ENCODE results near the gene HOXA5. TPM values are rescaled to one million over a fixed set of nuclear protein-coding genes. Genes with fewer than 3 reads are reported as not detected.

HOXA5 gene
- total RNA-seq, 4 donors from 2014 or later, result 18.3 to 89.8 (median 31.6) TPM

- peaks cover 19% of the 10 kb centered on the region for H3K27me3 ChIP-seq
- DNase-seq, result no peak
- no peak for TF ChIP-seq EP300 (IDR thresholded peaks at IDR 0.05; ENCODE audit: low read depth)
- TF ChIP-seq, protein P1, sequence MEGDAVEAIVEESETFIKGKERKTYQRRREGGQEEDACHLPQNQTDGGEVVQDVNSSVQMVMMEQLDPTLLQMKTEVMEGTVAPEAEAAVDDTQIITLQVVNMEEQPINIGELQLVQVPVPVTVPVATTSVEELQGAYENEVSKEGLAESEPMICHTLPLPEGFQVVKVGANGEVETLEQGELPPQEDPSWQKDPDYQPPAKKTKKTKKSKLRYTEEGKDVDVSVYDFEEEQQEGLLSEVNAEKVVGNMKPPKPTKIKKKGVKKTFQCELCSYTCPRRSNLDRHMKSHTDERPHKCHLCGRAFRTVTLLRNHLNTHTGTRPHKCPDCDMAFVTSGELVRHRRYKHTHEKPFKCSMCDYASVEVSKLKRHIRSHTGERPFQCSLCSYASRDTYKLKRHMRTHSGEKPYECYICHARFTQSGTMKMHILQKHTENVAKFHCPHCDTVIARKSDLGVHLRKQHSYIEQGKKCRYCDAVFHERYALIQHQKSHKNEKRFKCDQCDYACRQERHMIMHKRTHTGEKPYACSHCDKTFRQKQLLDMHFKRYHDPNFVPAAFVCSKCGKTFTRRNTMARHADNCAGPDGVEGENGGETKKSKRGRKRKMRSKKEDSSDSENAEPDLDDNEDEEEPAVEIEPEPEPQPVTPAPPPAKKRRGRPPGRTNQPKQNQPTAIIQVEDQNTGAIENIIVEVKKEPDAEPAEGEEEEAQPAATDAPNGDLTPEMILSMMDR (IDR thresholded peaks at IDR 0.05), result no peak
- TF ChIP-seq POLR2AphosphoS5 (IDR thresholded peaks at IDR 0.05), result peak in 1 of 3 donors; percentile 0
- no peak for TF ChIP-seq POLR2A (IDR thresholded peaks at IDR 0.05)
- H3K27ac ChIP-seq, result peak overlapping the region; percentile 95 to 99 (median 98)
- no peaks in the 10 kb centered on the region for H3K36me3 ChIP-seq
- peak overlapping the region in 3 of 4 donors; percentile 2 to 77 (median 57) for H3K4me3 ChIP-seq
- H3K9me3 ChIP-seq, result no peaks in the 10 kb centered on the region
- in situ Hi-C loops (cut with MboI; ENCODE audit: low pct_ligation_motif_present in 1 of 4, low pct_unique_long_range_greater_than_20kb in 1 of 4, low sequenced_read_pairs in 3 of 4) (loop anchor here in 3 of 4 donors (10.0 kb wide), 1 partner anchor 291 kb away; no protein-coding TSS in a partner anchor), intact Hi-C loops (cut with DNase I; ENCODE audit: low total_unique reads) (loop anchor here (5.0 kb wide), 2 partner anchors 39 to 289 kb away; no protein-coding TSS in a partner anchor)
- H3K4me1 ChIP-seq, result peaks cover 0 to 78% (median 58%) of the 10 kb centered on the region in 4 donors
- WGBS, 2 donors (ENCODE audit: low coverage in 1 of 2), result 55 to 64% methylated on average over 2 to 11 of the region's 11 CpGs
Observed at GRCh38 chr7:27145914-27146412, 2.5 kb upstream of the HOXA5 start.

DNA sequence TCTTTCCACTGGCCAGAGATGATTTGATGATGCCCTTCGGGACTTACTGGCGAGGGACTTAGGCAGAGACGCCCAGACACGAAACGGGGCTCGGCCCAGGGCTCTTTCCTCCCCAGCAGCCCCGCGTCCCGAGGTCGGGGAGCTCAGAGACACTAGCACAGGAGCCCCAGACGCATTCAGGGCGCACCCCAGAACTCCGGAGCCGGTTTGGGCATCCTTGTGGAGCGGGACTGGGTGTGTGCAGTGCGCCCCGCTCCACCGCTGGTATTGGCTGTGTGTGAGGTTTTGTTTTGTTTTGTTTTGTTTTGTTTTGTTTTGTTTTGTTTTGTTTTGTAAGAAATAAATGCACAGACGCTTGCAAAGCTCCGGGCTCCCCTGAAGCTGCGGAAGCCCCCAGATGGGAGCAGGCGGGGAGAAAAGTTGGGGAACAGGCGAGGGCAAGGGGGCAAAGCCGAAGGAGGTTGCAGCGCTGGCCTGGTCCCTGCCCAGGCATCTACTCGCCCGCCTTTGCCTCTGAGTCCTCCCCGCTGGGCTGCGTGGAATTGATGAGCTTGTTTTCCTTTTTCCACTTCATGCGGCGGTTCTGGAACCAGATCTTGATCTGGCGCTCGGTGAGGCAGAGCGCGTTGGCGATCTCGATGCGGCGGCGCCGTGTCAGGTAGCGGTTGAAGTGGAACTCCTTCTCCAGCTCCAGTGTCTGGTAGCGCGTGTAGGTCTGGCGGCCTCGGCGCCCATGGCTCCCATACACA lies 1.9 kb upstream of the HOXA5 start:
- Histone ChIP-seq H3K9me3 (no peaks in the 10 kb centered on the region), H3K27ac (peak overlapping the region; percentile 95 to 99 (median 98)), H3K36me3 (no peaks in the 10 kb centered on the region), H3K4me3 (peak overlapping the region in 3 of 4 donors; percentile 2 to 77 (median 57)), H3K4me1 (peaks cover 0 to 73% (median 64%) of the 10 kb centered on the region in 4 donors), H3K27me3 (peaks cover 19% of the 10 kb centered on the region)
- 58 to 62% methylated on average over 3 to 47 of the region's 47 CpGs for WGBS, 2 donors (ENCODE audit: low coverage in 1 of 2)
- TF ChIP-seq POLR2AphosphoS5 (IDR thresholded peaks at IDR 0.05) (peak in 2 of 3 donors; percentile 6 to 9), EP300 (IDR thresholded peaks at IDR 0.05; ENCODE audit: low read depth) (no peak)
- intact Hi-C loops (cut with DNase I; ENCODE audit: low total_unique reads), result loop anchor here (5.0 kb wide), 2 partner anchors 38 to 288 kb away; no protein-coding TSS in a partner anchor
- in situ Hi-C loops (cut with MboI; ENCODE audit: low pct_ligation_motif_present in 1 of 4, low pct_unique_long_range_greater_than_20kb in 1 of 4, low sequenced_read_pairs in 3 of 4), result loop anchor here in 3 of 4 donors (10.0 kb wide), 1 partner anchor 291 kb away; no protein-coding TSS in a partner anchor
- peak; percentile 29 for DNase-seq

- TF ChIP-seq, protein P1 (IDR thresholded peaks at IDR 0.05), result no peak
- TF ChIP-seq POLR2A (IDR thresholded peaks at IDR 0.05) (no peak), EP300 (IDR thresholded peaks at IDR 0.05; ENCODE audit: low read depth) (no peak), POLR2AphosphoS5 (IDR thresholded peaks at IDR 0.05) (no peak)
- Histone ChIP-seq H3K27ac (peak overlapping the region; percentile 95 to 99 (median 98)), H3K27me3 (peaks cover 19% of the 10 kb centered on the region), H3K9me3 (no peaks in the 10 kb centered on the region), H3K4me3 (peak overlapping the region in 3 of 4 donors; percentile 2 to 77 (median 57)), H3K36me3 (no peaks in the 10 kb centered on the region), H3K4me1 (peaks cover 0 to 72% (median 62%) of the 10 kb centered on the region in 4 donors)
- intact Hi-C loops (cut with DNase I; ENCODE audit: low total_unique reads) (loop anchor here (5.0 kb wide), 2 partner anchors 37 to 287 kb away; no protein-coding TSS in a partner anchor), in situ Hi-C loops (cut with MboI; ENCODE audit: low pct_ligation_motif_present in 1 of 4, low pct_unique_long_range_greater_than_20kb in 1 of 4, low sequenced_read_pairs in 3 of 4) (loop anchor here (5.0 to 10.0 kb wide), 2 partner anchors 287 to 290 kb away; no protein-coding TSS in a partner anchor)
- WGBS, 2 donors (ENCODE audit: low coverage in 1 of 2), result 37% methylated on average over 30 of the region's 31 CpGs; no CpG with 5 or more reads in 1 of the 2 donors
- DNase-seq, result peak; percentile 24
Observed at GRCh38 chr7:27144781-27145164, 1.3 kb upstream of the HOXA5 start.

GRCh38 chr7:27143950-27144780 lies 684 bp upstream of the HOXA5 start:
- peak overlapping the region in 3 of 4 donors; percentile 2 to 77 (median 57) for H3K4me3 ChIP-seq
- WGBS, 2 donors (ENCODE audit: low coverage in 1 of 2), result 45 to 54% methylated on average over 11 to 40 of the region's 40 CpGs
- in situ Hi-C loops (cut with MboI; ENCODE audit: low pct_ligation_motif_present in 1 of 4, low pct_unique_long_range_greater_than_20kb in 1 of 4, low sequenced_read_pairs in 3 of 4) (loop anchor here (5.0 to 10.0 kb wide), 2 partner anchors 287 to 289 kb away; no protein-coding TSS in a partner anchor), intact Hi-C loops (cut with DNase I; ENCODE audit: low total_unique reads) (no loop called here)
- peaks cover 0 to 69% (median 58%) of the 10 kb centered on the region in 4 donors for H3K4me1 ChIP-seq
- peak; percentile 53 for DNase-seq
- H3K36me3 ChIP-seq, result no peaks in the 10 kb centered on the region
- no peaks in the 10 kb centered on the region for H3K9me3 ChIP-seq
- H3K27me3 ChIP-seq, result peaks cover 19% of the 10 kb centered on the region
- TF ChIP-seq, protein P1 (IDR thresholded peaks at IDR 0.05), result peak in 2 of 5 experiments; percentile 16 to 18
- TF ChIP-seq POLR2A (IDR thresholded peaks at IDR 0.05) (peak; percentile 22), POLR2AphosphoS5 (IDR thresholded peaks at IDR 0.05) (peak in 1 of 3 donors; percentile 29), EP300 (IDR thresholded peaks at IDR 0.05; ENCODE audit: low read depth) (no peak)
- H3K27ac ChIP-seq, result peak overlapping the region; percentile 95 to 99 (median 98)
